GM23338 (cell line): ENCODE data around the gene TMEFF1.

Experiments
- CREB1 ChIP-seq: fragments of 250-450 bp; sonication (Bioruptor Pico); IDR thresholded peaks from 2 replicates; pipeline ENCODE4 v1.5.0; 2020; ENCODE audit warnings: low read depth, mild to moderate bottlenecking, moderate library complexity
- CTCF ChIP-seq, 2 experiments: fragments of 200-600 bp in 1 of 2; sonication (generic) in 1 of 2; conservative IDR thresholded peaks; 2 replicates each; pipeline versions ENCODE4 v1.5.1 to v1.6.1; 2016 to 2017; ENCODE audit warnings: antibody characterized with exemption in 2 of 2, low read depth in 2 of 2, mild to moderate bottlenecking in 2 of 2, moderate library complexity in 1 of 2
- EZH2 ChIP-seq: fragments of 200-600 bp; sonication (generic); IDR thresholded peaks from one replicate; pipeline ENCODE4 v1.8.0; 2017; ENCODE audit warnings: antibody characterized with exemption, mild to moderate bottlenecking, low read depth; ENCODE audit not compliant: unreplicated experiment
- JUNB ChIP-seq: IDR thresholded peaks from one replicate; pipeline ENCODE4 v1.6.1; 2016; ENCODE audit warnings: antibody characterized with exemption; ENCODE audit not compliant: unreplicated experiment
- POLR2AphosphoS5 ChIP-seq: IDR thresholded peaks from 2 replicates; pipeline ENCODE4 v1.6.1; 2016; ENCODE audit warnings: antibody characterized with exemption, low read depth
- REST ChIP-seq: IDR thresholded peaks from one replicate; pipeline ENCODE4 v1.6.1; 2018; ENCODE audit warnings: antibody characterized with exemption; ENCODE audit not compliant: unreplicated experiment
- STAT1 ChIP-seq: IDR thresholded peaks from one replicate; pipeline ENCODE4 v1.6.1; 2016; ENCODE audit warnings: antibody characterized with exemption; ENCODE audit not compliant: unreplicated experiment
- ZNF331 ChIP-seq: fragments of 250-450 bp; sonication (Bioruptor Pico); IDR thresholded peaks from 2 replicates; pipeline ENCODE4 v1.5.0; 2020; ENCODE audit warnings: low read depth, mild to moderate bottlenecking, moderate library complexity

- TF ChIP-seq CTCF (conservative IDR thresholded peaks at IDR 0.05; ENCODE audit: low read depth in 2 of 2) (no peak), CREB1 (CRISPR knock-in tag) (no peak), REST (no peak), POLR2AphosphoS5 (no peak), JUNB (no peak), EZH2 (no peak), STAT1 (no peak), ZNF331 (no peak)
Observed at GRCh38 chr9:100425758-100426157, 47.2 kb upstream of the TMEFF1 start.
